Activated CD4-positive, alpha-beta T cell treated with anti-CD3 and anti-CD28 coated beads, Interleukin-2, amount 50 U/mL, for 16 hours (primary cell): ENCODE results near the gene PNLIPRP1.

Experiments
- DNase-seq: peaks from one replicate; pipeline ENCODE4 v3.0.0-alpha.2; 2020

PNLIPRP1 gene

DNA sequence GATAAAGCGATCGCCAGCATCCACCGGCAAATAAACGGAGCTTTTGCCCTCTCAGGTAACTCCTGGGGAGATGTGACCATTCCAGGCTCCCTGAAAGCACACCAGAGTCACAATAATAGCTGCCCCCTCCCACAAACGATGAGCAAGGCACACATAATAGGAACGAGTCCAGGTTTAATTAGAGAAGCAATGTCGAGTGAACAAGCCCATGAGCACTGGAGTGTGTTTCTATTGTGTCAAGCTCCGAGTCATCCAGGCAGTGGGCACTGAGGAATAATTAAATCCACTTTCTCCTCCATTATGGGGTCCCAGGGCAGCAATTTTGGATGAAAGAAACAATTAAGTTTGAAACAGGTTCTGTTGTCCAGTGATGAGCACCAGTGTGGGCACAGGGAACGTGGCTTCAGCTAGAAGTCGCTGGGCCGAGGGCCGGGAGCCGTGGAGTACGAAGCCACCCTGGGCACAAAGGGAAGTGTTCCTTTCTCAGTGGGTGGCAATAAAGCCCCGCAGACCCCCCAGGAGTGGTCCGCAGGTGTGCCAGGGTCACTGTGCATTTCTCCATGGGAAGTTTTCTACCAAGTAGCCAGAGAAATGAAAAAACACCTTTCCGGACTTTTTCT lies 41.9 kb downstream of the PNLIPRP1 start:
- no peak for DNase-seq

DNA sequence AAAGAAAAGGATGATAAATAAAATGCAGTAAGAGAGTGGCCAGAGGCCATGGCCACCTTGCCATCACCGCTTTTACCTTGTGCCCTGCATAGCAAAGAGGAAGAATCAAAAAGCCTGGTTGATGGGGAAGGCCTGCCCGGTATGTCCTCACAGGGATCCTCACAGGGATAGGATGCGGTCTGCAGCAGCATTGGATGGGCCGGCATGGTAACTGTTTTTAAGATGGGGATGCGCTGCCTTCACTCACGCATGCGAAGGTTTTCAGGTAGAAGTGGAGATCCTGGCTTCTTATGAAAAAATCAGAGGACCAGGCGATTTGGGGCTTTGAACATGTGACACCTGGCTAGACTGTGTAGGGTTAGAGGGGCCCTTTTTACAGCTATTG lies 42.4 kb downstream of the PNLIPRP1 start:
- DNase-seq = no peak

DNA sequence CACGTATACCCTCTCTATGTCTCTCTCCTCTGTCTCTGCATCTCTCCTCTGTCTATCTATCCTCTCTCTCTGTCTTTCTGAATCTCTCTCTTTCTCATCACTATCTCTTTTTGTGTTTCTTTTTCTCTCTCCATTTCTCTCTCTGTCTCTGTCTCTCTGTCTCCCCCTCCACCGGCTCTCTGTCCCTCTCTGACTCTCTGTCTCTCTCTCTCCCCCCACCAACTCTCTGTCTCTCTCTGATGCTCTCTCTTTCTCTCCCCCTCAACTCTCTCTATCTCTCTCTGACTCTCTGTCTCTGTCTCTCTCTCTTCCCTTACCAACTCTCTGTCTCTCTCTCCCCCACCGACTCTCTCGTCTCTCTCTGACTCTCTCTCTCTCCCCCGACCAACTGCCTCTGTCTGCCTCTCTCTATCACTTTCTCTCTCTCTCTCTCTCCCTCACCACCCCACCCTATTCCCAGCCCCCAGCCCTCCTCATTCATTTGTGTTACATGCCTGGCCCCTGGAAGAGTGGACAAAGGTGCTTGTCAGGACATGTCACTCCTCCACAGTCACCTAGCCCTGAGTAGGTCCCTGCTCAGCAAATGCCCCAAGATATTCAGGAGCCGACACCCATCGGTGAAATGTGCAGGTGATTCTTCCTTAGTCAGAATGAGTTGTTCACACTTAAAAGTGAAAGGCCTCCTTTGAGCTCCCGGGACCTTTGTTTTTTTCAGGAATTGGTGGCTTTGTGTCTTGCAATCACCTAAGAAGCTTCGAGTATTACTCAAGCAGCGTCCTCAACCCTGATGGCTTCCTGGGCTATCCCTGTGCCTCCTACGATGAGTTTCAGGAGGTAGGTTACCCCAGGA lies 43.6 kb downstream of the PNLIPRP1 start:
- no peak for DNase-seq

DNA sequence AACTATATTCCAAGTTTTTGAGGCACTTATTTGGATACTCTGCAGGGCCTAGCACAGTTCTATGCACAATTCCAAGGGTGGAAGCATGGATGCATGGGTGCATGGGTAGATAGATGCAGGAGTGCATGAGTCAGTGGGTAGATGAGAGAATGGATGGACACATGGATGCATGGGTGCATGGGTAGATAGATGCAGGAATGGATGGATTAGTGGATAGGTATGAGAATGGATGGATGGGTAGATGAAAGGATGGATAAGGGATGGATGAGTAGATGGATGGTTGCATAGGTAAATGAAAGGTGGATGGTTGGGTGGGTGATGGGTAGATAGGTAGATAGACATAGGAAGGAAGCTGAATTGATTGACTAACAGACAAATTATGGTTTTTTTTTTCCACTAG lies 45.6 kb downstream of the PNLIPRP1 start:
- no peak for DNase-seq

DNA sequence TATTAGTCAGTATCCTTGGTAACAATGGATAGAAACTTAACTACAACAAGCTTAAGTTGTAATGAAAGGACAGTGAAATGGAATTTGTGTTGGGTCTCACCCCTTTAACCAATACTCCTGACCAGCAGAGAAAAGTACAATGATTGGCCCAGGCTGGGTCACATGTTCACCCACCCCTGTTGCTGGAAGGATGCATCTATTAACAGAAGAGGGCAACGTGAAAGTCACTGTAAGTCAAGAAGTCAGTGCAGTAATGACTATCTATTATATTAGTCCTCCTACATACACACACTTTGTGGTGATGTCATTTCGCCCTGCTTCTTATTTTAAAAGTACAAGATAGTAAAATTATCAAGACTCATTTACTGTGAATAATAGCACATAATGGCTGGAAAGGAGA lies 46.2 kb downstream of the PNLIPRP1 start:
- DNase-seq = no peak

DNA sequence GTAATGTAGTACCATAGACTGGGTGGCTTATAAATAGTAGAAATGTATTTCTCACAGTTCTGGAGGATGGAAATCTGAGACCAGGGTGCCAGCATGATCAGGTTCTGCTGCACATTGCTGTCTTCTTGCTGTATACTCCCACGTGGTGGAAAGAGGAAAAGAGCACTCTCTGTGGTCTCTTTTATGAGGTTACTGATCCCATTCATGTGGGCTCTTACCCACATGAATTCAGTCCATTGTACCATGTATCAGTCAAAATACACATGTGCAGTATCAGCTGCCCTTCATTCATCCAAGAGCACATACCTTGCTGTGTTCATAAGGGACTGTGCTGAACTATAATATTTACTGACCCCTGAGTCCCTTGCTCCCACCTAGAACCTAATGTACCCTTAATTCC lies 47.1 kb downstream of the PNLIPRP1 start:
- no peak for DNase-seq

DNA sequence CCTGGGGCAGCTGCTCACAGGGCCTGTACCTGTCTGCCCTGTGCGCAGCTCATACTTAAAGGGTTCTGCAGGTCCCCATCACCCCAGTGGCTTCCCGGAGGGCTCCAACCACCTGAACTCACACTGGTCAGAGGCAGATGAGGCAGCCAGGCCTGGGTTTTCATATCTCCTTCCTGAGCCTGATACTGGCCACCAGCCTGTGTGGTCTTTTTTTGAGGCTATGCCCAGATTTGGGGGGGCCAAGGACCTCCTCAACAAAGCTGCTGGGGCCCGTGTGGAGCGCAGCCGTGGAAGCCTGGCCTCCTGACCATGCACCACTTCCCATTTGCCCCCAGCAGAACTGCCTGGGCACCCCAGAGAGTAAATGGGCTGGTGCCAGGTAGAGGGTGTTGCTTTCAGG lies 55.7 kb downstream of the PNLIPRP1 start:
- no peak for DNase-seq

DNA sequence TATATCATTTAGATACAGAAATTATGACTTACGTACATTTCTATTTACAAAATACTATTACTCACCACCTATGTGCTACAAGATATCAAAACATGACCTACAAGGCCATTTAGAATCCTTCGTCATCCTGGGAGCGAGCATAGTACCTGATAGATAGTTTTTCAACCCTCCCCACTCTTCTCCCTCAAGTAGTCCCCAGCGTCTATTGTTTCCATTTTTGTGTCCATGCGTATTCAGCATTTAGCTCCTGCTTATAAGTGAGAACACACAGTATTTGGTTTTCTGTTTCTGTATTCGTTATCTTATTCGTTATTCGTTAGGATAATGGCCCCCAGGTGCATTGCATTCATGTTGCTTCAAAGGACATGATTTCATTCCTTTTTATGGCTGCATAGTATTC lies 58.1 kb downstream of the PNLIPRP1 start:
- DNase-seq = no peak

DNA sequence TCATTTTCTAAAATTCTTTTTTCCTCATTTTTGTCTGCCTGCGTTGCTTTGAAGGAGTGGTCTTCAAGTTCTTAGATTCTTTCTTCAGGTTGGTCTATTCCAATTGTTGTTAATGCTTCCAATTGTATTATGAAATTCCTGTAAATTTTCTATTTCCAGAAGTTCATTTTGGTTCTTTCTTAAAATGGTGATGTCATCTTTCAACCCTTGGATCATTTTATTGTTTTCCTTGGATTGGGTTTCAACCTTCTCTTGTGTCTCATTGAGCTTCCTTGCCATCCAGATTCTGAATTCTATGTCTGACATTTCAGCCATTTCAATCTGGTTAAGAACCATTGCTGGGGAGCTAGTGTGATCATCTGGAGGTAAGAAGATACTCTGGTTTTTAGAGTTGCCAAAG lies 63.1 kb downstream of the PNLIPRP1 start:
- no peak for DNase-seq

DNA sequence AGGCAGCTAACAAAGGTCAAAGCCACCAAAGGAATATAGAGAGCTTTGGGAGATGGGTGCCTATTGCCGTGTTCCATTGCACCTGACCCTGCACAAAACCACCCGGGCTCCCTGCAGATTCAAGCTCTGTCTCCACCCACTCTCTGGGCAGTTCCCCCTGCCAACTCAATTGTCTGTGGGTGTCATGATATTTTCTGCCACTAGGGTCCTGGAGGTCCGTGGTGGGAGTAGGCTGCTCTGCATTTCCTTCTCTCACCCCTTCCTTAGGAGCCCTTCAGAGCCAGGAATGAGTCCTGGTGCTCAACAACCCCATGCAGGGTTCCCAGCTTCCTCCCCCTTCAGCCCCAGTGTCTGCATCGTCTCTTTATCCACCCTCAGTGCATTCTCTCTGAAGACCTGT lies 64.1 kb downstream of the PNLIPRP1 start:
- no peak for DNase-seq

DNA sequence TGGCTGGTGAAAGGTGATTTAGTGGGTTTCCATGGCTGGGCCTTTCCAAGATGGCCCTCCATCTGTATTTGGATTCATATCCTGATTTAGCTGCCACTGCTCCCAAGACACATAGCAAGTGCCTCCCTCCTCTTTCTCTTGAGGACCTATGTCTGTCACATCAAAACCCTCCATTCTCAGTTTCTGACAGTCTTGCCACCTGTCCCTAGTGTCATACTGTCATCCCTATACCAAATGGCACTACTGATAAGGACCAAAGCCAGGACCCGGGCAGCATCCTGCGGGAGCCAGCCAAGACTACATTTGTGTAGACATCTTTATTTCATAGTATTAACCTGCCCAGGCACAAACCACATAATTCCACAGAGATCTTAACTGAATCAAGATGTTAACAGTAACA lies 64.8 kb downstream of the PNLIPRP1 start:
- DNase-seq = no peak

DNA sequence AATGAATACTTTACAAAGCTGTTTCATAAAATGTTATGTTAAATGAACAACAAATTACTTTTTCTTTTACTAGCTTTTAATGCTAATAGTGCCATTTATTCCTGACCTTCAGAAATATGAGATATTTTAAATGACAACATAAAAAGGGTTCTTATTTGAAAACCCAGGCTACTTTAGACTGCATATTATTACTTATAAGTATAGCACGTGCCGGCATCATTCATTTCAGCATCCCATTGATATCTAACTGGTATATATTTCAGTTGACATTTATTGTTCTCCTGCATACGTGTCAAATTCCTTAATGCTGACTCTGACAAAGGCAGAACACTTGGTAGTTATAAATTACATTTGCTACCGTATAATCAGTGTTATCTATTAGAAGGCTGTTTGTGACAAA lies 65.3 kb downstream of the PNLIPRP1 start:
- DNase-seq = no peak

DNA sequence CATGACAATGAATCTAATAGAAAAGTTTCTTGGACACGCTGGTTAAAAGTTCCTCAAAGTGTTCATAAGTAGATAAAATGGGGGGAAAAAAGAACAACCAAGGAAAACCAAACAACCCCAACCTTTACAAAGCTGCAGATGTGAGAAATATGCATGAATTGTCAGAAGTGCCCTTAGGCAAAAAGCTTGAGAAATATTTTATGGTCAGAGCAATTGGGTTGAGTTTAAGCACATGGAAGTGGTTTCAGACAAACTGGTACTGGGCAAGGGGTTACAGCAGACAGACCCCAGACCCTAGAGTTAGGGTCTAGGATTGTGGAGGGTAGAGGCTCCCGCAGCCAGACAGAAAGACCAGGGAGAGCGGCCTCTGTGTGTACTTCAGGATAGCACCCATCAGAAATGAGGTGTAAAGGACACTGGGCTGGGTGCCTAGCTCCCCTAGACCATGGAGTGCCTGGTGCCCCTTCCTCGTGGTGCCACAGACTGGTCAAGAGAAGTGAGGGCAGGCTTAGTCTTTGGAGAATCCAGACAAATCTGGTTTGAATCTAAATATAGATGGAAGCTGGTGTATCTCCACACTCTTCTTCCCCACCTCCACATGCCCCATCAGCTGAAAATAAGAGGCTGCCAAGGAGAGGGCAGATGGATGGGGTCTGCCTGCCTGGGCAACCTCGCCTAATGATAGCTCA lies 67.2 kb downstream of the PNLIPRP1 start:
- DNase-seq = no peak
